HL-60 (cell line): ENCODE measurements around the gene ASPSCR1.

ENCODE experiments used
- CTCF ChIP-seq: IDR thresholded peaks from one replicate; pipeline ENCODE4 v1.5.1; 2011; ENCODE audit warnings: low read length, control low read depth, inconsistent platforms; ENCODE audit not compliant: insufficient read depth
- POLR2AphosphoS5 ChIP-seq: IDR thresholded peaks from 2 replicates; pipeline ENCODE4 v1.6.1; 2012; ENCODE audit warnings: low read depth

DNA sequence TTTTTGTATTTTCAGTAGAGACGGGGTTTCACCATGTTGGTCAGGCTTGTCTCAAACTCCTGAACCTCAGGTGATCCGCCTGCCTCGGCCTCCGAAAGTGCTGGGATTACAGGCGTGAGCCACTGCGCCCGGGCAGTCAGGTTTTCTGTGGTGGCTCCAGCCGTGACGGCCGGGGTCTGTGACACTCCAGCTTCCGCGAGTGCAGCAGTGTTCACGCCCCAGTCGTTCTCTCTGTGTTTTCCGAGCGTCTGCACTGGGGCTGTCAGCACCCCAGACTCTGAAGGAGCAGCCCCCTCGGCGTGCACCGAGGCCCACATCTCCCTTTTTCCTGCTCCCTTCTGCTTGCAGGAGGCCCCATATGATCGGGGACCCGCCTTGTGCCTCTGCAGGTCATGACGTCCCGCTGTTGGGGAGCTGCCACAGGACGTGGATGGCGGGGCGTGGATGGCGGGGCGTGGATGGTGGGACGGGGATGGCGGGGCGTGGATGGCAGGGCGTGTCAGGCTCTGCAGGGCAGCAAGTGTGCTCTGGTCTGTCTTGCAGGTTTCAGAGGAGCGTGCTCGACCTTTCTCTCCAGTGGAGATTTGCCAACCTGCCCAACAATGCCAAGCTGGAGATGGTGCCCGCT is 5.7 kb downstream of the ASPSCR1 start:
- no peak for TF ChIP-seq CTCF
- TF ChIP-seq POLR2AphosphoS5, result no peak
